Loucy (cell line): ENCODE results near the gene TNIP1.

Source experiments
- H2AFZ ChIP-seq: fragments of 200-600 bp; sonication (generic); 2 replicates; pipeline ENCODE4 v1.6.0; 2016; ENCODE audit warnings: antibody characterized with exemption, mild to moderate bottlenecking, low read length, moderate library complexity
- H3F3A ChIP-seq: fragments of 200-600 bp; 2 replicates; pipeline ENCODE4 v1.6.0; 2016; ENCODE audit warnings: antibody characterized with exemption, low read depth, mild to moderate bottlenecking
- H3K27me3 ChIP-seq: fragments of 200-600 bp; sonication (generic); 2 replicates; pipeline ENCODE4 v1.6.1; 2014; ENCODE audit warnings: low read length, mild to moderate bottlenecking; ENCODE audit not compliant: insufficient read depth, poor library complexity, severe bottlenecking
- H3K36me3 ChIP-seq: fragments of 200-600 bp; sonication (generic); 2 replicates; pipeline ENCODE4 v1.6.1; 2016; ENCODE audit warnings: low read length; ENCODE audit not compliant: insufficient read depth
- H3K4me1 ChIP-seq: fragments of 200-600 bp; sonication (generic); 2 replicates; pipeline ENCODE4 v1.5.1; 2014; ENCODE audit warnings: low read length, mild to moderate bottlenecking; ENCODE audit not compliant: insufficient read depth, poor library complexity, severe bottlenecking
- H3K4me2 ChIP-seq: fragments of 200-600 bp; sonication (generic); 2 replicates; pipeline ENCODE4 v1.6.0; 2014; ENCODE audit warnings: antibody characterized with exemption, low read length, low read depth, mild to moderate bottlenecking; ENCODE audit not compliant: poor library complexity, severe bottlenecking
- H3K4me3 ChIP-seq: fragments of 200-600 bp; sonication (generic); 2 replicates; pipeline ENCODE4 v1.5.1; 2014; ENCODE audit warnings: low read length, mild to moderate bottlenecking, mixed read lengths; ENCODE audit not compliant: poor library complexity, severe bottlenecking
- H3K79me2 ChIP-seq: fragments of 200-600 bp; sonication (generic); 2 replicates; pipeline ENCODE4 v1.6.1; 2014; ENCODE audit warnings: low read length; ENCODE audit not compliant: insufficient read depth
- H3K9ac ChIP-seq: fragments of 200-600 bp; sonication (generic); 2 replicates; pipeline ENCODE4 v1.6.0; 2014; ENCODE audit warnings: mild to moderate bottlenecking, low read depth, low read length, moderate library complexity; ENCODE audit not compliant: poor library complexity, severe bottlenecking
- H3K9me2 ChIP-seq: fragments of 200-600 bp; sonication (generic); replicated peaks from 2 replicates; pipeline ENCODE4 v1.6.1; 2016; ENCODE audit warnings: low read depth, low read length, mixed read lengths
- H3K9me3 ChIP-seq: fragments of 200-600 bp; sonication (generic); 2 replicates; pipeline ENCODE4 v1.6.1; 2014; ENCODE audit warnings: mild to moderate bottlenecking, antibody characterized with exemption, low read length, low read depth; ENCODE audit not compliant: insufficient read depth
- H4K20me1 ChIP-seq: fragments of 200-600 bp; sonication (generic); 2 replicates; pipeline ENCODE4 v1.6.0; 2014; ENCODE audit warnings: antibody characterized with exemption, low read length, mild to moderate bottlenecking; ENCODE audit not compliant: insufficient read depth, poor library complexity, severe bottlenecking
- CTCF ChIP-seq: fragments of 200-600 bp; sonication (generic); conservative IDR thresholded peaks from 2 replicates; pipeline ENCODE4 v1.5.1; 2014; ENCODE audit warnings: mild to moderate bottlenecking, antibody characterized with exemption, low read length
- EZH2phosphoT487 ChIP-seq: fragments of 200-600 bp; IDR thresholded peaks from 2 replicates; pipeline ENCODE4 v1.6.1; 2018; ENCODE audit warnings: antibody characterized with exemption, mild to moderate bottlenecking, moderate library complexity, borderline replicate concordance

The TNIP1 gene

GRCh38 chr5:151123897-151124751 is 43.3 kb upstream of the TNIP1 start:
- no peak overlapping the region for H3K4me3 ChIP-seq
- H3K79me2 ChIP-seq: no peaks in the 10 kb centered on the region
- no peaks in the 10 kb centered on the region for H3K9me2 ChIP-seq
- no peak overlapping the region for H2AFZ ChIP-seq
- H3K9me3 ChIP-seq: no peaks in the 10 kb centered on the region
- TF ChIP-seq EZH2phosphoT487 (no peak), CTCF (no peak)
- H4K20me1 ChIP-seq: peaks cover 3% of the 10 kb centered on the region
- peaks cover 96% of the 10 kb centered on the region for H3K36me3 ChIP-seq
- no peaks in the 10 kb centered on the region for H3K4me1 ChIP-seq
- no peaks in the 10 kb centered on the region for H3K27me3 ChIP-seq
- H3F3A ChIP-seq: no peaks in the 10 kb centered on the region
- no peak overlapping the region for H3K4me2 ChIP-seq
- no peak overlapping the region for H3K9ac ChIP-seq

GRCh38 chr5:151122828-151123227 is 42.0 kb upstream of the TNIP1 start:
- no peak overlapping the region for H3K4me2 ChIP-seq

GRCh38 chr5:151121665-151122064 is 40.8 kb upstream of the TNIP1 start:
- H3K4me1 ChIP-seq: no peaks in the 10 kb centered on the region
- no peaks in the 10 kb centered on the region for H3K9me2 ChIP-seq
- no peak overlapping the region for H3K4me3 ChIP-seq
- no peak overlapping the region for H2AFZ ChIP-seq
- TF ChIP-seq CTCF (no peak), EZH2phosphoT487 (no peak)
- H3K27me3 ChIP-seq: no peaks in the 10 kb centered on the region
- no peak overlapping the region for H3K9ac ChIP-seq
- H3K36me3 ChIP-seq: peaks cover 94% of the 10 kb centered on the region
- H3K79me2 ChIP-seq: no peaks in the 10 kb centered on the region
- H3F3A ChIP-seq: no peaks in the 10 kb centered on the region
- H3K9me3 ChIP-seq: no peaks in the 10 kb centered on the region
- peaks cover 3% of the 10 kb centered on the region for H4K20me1 ChIP-seq
- no peak overlapping the region for H3K4me2 ChIP-seq

More at GRCh38 chr5:151122828-151123227, 42.0 kb upstream of the TNIP1 start:
- H4K20me1 ChIP-seq: peaks cover 3% of the 10 kb centered on the region
- peaks cover 92% of the 10 kb centered on the region for H3K36me3 ChIP-seq
- no peaks in the 10 kb centered on the region for H3K27me3 ChIP-seq
- no peaks in the 10 kb centered on the region for H3K9me2 ChIP-seq
- H3K4me1 ChIP-seq: no peaks in the 10 kb centered on the region
- no peak overlapping the region for H3K9ac ChIP-seq
- no peaks in the 10 kb centered on the region for H3K79me2 ChIP-seq
- no peak overlapping the region for H3K4me3 ChIP-seq
- H3F3A ChIP-seq: no peaks in the 10 kb centered on the region
- TF ChIP-seq EZH2phosphoT487 (no peak), CTCF (no peak)
- no peak overlapping the region for H2AFZ ChIP-seq
- H3K9me3 ChIP-seq: no peaks in the 10 kb centered on the region
